GM11168 (cell line): ENCODE results near the gene ATOX1.
"Not testable (repeated sequence)": the region's sequence is repeated elsewhere in the genome, so short reads cannot be mapped to it uniquely, and the experiment has no call there.

ENCODE experiments used
- in situ Hi-C: fragments of 300-500 bp; cut with MboI; formaldehyde crosslinking; loops from one replicate; pipeline ENCODE4 v1.12.0; 2022; ENCODE audit warnings: low sequenced_read_pairs; ENCODE audit not compliant: unreplicated experiment

ATOX1 gene

DNA sequence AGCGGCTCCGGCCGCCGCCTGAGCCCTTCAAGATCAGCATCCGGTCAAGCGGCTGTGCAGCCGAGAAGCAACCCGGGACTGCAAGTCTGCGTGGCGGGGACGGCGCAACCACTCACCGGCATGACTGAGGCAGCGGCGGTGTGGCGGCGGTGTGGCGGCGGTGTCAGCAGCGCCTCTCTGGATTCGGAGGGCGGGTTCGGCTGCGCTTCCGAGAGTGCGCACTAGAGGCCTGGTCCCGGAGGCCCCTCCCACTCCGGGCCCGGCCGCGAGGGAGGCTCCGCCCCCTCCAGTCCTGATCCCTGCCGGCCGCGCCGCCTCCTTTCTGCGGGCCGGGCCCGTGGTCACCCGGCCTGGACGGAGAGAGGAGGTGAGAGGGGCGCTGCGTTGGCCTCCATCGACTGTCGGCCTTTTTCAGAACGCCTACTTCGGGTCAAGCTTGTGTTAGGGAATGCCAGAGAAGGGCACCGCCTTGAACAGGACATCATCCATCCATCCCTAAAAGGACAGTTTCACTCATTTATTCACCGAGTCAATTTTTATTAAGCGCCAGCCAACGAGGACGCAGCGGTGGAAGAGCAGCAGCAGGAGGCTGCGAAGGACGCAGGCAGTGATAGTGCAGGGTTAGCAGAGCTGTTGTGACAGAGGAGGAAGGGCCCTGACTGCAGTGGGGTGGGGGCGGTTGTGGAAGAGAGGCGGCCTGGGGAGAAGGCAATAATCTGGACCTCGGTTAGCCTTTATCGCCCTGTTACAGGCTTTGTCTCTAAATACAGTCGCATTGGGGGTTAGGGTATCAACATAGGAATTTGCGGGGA, at the start of gene ATOX1:
ATOX1 (minus strand) TSS at position 202 of the 812 bp plus-strand sequence; CDS start at position 122, 80 bp downstream.
- in situ Hi-C loops: no loop called here

DNA sequence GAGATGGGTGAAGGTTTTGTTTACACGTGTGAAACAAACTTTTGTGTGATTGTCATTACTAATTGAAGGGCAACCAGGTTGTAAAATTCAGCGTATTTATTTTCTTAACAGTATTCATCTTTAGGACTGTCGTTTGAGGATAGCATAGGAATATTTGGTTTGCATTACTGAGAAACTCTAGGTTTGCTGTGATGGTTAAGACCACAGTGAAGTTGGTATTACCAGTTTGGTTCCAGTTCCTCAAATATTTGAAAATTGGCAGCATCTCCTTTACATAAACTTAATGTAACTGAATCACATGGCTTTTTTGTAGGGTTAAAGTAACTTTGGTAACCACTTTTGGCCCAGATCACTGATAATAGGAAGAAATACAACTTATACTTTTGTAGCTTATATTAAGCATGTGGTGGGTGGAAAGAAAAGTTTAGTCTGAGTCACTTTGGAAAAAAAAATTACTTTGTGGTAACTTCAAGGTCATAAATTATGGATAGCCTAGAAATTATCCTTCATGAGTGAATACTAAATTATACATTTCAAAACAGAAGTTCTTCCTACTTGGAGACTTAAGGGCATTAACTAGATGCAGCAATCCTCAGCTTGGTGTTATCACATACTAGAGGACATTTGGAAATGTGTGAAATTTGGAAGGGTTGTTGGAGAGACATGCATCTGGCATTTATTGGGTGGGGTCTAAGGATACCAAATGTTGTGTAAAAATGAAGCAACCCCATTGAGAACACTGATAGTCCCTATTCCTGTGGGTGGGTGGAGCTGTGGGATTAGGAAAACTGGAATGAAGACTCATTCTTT, 47.2 kb upstream of the ATOX1 start:
- in situ Hi-C loops: no loop called here

DNA sequence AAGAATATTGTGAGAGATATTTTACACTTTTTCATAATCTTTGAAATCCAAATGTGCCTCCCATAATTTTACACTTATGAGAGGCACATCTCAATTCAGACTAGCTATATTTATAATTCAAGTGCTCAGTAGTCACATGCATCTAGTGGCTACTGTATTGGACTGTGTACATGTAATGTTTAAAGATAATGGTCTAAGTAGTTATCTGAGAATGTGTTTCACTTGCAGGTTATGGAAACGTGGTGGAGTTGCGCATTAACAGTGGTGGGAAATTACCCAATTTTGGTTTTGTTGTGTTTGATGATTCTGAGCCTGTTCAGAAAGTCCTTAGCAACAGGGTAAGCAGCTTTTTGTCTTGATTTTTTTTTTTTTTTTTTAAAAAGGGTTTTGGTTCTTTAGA, 42.1 kb upstream of the ATOX1 start:
- in situ Hi-C loops: no loop called here

GRCh38 chr5:151799407-151799806, 41.0 kb upstream of the ATOX1 start:
- in situ Hi-C loops: no loop called here

DNA sequence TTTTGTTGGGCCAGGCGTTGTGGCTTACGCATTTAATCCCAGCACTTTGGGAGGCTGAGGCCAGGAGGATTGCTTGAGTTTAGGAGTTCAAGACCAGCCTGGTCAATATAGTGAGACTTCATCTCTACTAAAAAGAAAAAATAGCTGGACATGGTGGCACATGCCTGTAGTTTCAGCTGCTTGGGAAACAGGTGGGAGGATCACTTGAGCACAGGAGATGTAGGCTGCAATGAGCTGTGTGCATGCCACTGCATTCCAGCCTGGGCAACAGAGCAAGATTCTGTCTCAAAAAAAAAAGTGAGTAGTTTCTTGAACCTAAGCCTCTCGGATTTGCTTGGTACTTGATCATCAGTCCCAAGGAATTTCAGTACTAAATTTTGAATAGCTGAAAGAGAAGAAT, 40.2 kb upstream of the ATOX1 start:
- in situ Hi-C loops: no loop called here

GRCh38 chr5:151795426-151795825, 37.0 kb upstream of the ATOX1 start:
- in situ Hi-C loops: no loop called here

GRCh38 chr5:151793358-151793757, 34.9 kb upstream of the ATOX1 start:
- in situ Hi-C loops: no loop called here

GRCh38 chr5:151787817-151788216, 29.4 kb upstream of the ATOX1 start:
- in situ Hi-C loops: no loop called here

DNA sequence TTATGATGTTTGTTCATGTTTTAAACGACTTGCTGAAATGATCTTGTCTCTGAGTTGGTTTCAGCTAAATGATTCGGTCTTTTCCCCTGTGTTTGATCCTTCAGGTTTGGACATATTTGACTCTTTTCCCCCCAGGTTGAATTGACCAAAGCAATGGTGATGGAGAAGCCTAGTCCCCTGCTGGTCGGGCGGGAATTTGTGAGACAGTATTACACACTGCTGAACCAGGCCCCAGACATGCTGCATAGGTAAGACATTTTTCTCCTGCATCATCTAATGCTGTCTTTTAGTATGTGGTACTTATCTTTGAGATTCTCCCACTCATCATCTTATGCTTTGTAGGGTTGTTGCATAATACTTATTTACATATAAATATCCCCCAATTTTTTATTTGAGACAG, 28.0 kb upstream of the ATOX1 start:
- in situ Hi-C loops: no loop called here

- in situ Hi-C loops: no loop called here
Measured at GRCh38 chr5:151784141-151784540, 25.7 kb upstream of the ATOX1 start.

DNA sequence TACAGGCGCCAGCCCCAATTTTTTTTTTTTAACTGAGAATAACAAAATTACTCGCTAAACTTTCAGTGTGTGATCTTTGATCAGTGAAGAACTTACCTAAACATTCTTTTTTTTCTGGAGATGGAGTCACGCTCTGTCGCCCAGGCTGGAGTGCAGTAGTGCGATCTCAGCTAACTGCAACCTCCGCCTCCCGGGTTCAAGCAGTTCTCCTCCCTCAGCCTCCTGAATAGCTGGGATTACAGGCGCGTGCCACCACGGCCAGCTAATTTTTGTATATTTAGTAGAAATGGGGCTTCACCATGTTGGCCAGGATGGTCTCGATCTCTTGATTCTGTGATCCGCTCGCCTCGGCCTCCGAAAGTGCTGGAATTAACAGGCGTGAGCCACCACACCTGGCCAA, 25.2 kb upstream of the ATOX1 start:
- in situ Hi-C loops: not testable (repeated sequence)

- in situ Hi-C loops: no loop called here
Measured at GRCh38 chr5:151781201-151781600, 22.8 kb upstream of the ATOX1 start.

DNA sequence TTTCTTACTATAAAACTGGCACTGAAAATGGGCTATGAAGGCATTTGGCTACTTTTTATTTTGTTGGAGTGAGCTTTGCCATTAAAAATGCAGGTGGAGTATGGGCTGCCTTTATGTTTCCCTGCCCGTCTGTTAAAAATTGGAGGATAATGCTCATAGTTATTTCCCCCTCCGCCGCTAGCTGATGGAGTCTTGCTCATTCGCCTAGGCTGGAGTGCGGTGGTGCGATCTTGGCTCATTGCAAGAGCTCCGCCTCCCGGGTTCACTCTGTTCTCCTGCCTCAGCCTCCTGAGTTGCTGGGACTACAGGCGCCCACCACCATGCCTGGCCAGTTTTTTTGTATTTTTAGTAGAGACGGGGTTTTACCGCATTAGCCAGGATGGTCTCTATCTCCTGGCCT, 21.9 kb upstream of the ATOX1 start:
- in situ Hi-C loops: no loop called here

GRCh38 chr5:151779531-151780125, 21.2 kb upstream of the ATOX1 start:
- in situ Hi-C loops: no loop called here

DNA sequence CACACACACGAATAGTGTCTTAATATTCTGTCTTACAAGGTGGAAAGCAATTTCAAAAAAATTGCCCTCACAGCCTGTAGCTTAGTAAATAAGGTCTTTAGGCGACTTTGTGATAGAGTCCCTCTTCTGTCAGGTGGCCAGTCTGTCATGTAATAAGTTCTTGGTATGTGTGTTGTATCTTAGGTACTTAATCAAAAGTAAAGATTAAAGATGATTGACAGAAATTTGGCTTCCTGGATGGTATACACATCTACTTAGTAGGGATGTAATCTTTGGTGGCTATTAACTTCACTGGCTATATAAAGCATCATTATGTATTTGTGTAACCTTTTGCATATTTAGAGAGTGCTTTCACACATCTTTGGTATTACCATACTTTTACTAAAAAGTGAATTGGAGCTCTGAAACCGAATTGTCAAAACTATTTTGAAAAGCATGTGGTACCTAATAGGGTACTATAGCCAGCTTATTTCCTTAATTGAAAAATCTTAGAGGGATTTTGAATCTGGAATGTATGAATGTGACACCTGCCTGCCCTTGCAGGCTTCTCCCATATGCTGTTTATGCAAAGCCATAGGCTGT, 16.7 kb upstream of the ATOX1 start:
- in situ Hi-C loops: no loop called here

DNA sequence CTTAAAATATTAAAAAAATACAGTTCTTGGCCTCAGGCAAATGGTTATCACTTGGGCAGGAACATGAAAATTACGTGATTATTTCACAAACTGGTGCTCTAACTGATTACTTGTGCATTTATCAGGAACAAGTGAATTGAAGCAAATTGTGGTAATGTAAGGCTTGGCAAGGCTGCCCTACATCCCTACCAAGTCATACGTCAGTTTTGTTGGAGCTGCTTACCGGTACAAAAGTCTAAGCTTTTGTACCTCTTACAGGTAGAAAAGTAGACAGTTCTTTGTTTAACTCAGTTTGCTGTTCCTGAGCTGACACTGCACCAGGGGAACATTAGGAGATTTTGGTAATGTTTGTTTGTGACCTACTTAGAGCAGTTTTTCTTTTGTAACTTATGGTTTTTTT, 15.5 kb upstream of the ATOX1 start:
- in situ Hi-C loops: no loop called here

DNA sequence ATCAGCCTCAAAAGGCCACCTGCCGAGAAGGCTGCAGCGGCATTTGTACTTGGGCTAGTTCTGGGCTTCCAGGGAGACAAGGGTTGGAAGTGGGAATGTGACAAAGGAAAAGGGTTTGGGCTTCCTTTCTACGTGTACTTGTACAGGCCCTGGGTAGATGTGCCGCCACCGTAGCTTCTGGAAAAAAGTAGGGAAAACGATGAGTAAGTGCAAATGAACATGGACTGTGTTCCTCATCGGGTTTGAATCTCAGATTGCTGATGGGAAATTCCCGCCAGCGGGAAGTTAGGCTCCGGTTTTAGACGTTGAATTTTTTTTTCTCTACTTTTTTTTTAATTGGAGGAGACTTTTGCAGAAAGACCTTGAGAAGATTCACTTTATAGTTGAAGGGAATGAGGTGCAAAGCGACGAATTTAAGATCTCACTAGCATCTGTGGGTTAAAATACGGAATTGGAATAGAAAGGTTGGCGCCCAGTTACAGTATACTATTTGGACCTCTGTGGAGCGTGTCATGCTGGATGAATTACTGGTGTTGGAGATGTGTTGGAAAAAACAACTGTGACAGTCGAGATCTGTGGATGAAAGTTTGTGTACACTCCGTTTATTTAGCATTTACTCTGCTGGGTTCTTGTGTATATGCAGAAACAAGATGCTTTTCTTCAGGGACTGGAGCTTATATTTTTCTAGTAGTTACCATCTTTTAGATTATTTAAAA, 14.6 kb upstream of the ATOX1 start:
- in situ Hi-C loops: no loop called here

DNA sequence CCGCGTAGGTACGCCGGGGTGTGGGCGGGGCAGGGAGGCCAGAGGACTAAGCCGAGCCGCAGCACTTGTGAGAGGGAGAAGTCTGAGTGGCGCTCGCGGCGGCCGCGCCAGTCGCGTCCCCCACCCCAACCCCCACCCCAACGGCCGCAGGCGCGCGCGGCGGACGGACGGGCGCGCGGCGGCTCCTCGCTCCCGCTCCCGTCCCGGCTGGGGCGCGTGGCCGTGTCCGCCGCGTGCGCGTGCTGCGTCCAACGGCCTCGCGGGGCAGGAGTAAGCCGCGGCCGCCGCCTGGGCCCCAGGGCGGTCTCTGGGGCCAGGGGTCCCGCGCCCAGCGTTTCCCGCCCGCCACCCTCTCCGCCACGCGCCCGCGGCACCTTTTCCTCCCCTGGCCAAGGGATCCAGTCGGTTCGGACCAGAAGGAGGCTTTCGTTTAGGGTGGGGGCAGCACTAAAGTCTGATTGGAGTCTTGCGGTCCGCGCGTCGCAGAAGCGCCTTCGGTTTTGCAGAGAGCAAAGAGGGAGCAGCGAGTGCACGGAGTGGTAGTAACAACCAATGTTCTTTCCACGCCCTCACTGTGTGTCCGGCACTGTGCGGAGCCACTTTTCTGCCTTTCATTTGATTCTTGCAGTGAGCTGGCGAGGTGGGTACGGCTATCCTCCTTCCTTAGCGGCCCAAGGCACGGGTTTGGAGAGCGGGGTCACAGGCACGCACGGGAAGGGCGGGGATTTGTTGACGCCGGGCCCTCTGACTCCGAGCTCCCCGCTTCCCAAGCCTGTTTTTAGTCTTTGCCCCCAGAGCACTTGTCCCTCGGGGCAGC, 13.8 kb upstream of the ATOX1 start:
- in situ Hi-C loops: no loop called here

DNA sequence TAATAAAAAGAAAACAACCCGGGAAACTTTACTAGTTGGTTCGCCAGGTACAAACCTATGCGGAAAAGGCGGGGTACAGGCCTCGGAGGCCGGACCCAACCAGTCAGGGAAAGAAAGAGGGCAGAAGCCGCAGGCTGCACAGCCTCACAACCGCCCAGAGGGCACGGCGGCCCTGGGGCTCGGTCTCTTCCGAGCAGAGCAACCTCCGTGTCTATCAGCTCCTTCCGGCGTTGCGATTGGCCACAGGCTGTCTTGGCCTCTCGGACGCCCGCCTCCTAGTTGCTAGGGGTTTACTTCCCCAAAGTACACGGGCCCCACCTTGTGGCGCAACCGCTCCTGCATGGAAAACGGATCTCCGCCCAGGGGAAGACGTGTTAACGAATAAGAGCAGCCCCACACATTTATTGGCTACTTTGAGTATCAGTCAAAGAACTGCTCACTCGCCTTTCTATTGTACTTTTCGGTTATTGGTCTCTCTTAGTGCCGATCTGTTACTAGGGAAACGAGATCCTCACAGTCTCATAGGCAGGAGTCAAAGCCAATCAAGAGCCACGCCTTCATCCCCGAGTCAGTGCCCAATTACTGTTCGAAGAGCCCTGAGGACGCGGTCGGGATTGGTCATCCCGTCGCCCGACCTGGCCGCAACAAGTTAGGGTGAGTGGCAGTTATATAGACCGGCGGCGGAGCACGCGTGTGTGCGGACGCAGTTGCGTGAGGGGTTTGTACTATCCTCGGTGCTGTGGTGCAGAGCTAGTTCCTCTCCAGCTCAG, 13.0 kb upstream of the ATOX1 start, which contains the start of gene G3BP1:
G3BP1 (plus strand) TSS at position 696 of the 770 bp plus-strand sequence. CDS start 14,667 bp downstream, outside the sequence.
- in situ Hi-C loops: no loop called here
